ENCODE measurements around the gene MATN1.

- TF ChIP-seq REST (IDR thresholded peaks at IDR 0.05) (no peak), CTCF (IDR thresholded peaks at IDR 0.05; ENCODE audit: low read depth, low read length, missing input control) (no peak), MAX (IDR thresholded peaks at IDR 0.05) (no peak), ATF3 (IDR thresholded peaks at IDR 0.05) (no peak), TAF1 (conservative IDR thresholded peaks at IDR 0.05) (no peak), HNF4A (conservative IDR thresholded peaks at IDR 0.05) (no peak)
Observed at GRCh38 chr1:30735668-30736498, 12.5 kb upstream of the MATN1 start.
